GM19438 (cell line): ENCODE measurements around the gene SMAD3.
"Not testable (repeated sequence)": the region's sequence is repeated elsewhere in the genome, so short reads cannot be mapped to it uniquely, and the experiment has no call there.

Experiments used
- ATAC-seq: cut with Tn5 transposase; IDR thresholded peaks from one replicate; pipeline ENCODE4 v1.9.1; 2021; ENCODE audit warnings: low read depth; ENCODE audit not compliant: unreplicated experiment

Gene SMAD3

DNA sequence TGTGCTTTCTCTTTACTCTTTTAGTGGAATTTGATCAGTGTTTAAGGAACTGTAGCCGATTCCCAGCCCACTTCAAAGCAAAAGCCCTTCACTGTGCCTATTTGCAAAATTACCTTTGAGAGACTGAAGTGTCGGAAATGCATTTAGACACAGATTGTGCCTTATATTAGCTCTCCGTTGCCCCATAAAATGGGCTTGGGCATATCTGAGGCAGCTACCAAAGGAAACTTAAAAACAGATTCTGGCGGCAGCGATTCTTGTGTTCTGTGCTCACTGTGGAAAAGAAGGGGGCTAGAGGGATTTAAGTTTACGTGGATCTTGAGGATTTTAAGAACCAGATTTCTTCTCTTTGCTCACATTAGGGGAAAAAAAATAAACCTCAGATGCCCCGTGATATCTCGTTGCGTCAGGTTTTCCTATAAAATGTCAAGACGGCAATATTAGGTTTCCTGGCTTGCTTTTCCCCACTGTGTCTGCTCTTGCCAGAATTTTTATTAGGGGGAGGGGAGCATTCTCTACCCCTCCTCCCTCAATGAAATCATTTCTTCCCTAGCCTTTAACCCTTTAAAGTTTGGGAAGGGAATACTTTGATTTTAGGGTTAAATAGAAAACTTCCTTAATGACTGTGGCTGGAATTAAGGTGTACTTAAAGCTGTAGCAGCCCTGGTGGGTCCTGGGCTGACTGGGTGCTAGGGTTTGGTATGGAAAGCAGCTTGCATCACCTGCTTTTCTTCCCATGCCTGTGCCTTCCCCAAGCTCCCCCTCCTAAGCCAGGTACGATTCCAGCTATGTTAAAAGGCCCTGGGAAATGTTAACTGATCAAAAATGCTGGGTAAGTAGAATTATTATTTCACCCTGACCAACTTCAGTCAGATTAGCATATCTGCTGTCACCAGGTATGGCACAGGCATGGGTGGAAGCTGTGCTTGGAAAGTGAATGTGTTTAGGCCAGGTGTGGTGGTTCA lies 73.8 kb downstream of the SMAD3 start:
- no peak for ATAC-seq

- ATAC-seq: peak; percentile 69
Measured at GRCh38 chr15:67140078-67140833, 74.9 kb downstream of the SMAD3 start.

DNA sequence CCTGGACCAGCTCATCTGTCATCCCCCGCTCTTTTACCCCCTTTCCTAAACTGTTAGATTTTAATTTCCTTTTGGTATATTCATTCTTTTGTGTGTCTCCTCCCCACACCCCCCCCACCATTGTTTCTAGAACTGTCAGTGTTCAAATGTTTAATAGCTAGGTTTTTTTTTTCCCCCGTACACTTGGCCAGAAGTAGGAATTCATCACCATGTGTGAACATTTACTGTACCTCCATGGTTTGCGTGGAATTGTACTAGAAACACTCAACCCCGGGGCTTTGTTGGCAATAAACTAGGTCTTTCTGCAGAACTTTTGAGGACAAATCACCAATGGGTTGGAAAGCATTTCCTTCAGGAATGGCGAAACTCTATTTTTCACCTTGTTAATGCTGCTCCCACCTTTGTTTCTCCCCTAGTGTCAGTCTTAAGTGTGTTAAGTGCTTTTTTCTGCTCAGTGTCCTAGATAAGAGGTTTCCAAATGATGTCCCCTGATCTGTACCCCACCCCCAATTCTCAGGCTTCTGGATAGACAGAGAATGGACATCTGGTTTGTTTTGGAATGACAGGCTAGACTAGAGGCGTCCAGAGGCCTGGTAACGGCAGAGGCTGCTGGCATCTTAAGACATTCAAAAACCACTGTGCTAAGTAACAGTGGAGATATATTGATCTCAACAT lies 76.8 kb downstream of the SMAD3 start:
- ATAC-seq: no peak

DNA sequence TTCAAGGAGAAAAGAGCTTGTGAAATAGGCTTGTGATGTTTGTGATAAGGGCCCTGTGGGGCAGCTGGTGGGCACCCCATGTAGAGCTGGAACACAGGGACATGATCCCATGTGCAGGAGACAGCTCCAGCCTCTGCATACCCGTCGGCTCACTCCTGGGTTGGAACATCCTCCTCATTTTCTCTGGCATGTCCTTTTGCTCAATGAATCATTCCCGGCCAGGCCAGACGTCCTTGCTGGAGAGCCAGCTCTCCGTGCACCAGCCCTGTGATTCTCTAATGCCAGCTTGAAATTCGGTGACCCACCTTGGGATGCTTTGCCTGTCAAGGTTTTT lies 77.3 kb downstream of the SMAD3 start:
- ATAC-seq: no peak

DNA sequence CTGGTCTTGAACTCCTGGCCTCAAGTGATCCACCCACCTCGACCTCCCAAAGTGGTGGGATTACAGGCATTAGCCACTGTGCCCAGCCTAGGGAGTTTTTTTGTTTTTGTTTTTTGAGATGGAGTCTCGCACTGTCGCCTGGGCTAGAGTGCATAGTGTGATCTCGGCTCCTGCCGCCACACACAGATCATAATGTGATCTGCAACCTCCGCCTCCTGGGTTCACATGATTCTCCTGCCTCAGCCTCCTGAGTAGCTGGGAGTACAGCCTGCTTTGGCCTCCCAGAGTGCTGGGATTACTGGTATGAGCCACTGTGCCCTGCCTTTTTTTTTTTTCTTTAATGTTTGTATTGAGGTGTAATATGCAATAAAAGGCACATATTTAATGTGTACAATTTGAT lies 78.2 kb downstream of the SMAD3 start:
- ATAC-seq: no peak

- no peak for ATAC-seq
Measured at GRCh38 chr15:67144609-67145311, 79.4 kb downstream of the SMAD3 start.

DNA sequence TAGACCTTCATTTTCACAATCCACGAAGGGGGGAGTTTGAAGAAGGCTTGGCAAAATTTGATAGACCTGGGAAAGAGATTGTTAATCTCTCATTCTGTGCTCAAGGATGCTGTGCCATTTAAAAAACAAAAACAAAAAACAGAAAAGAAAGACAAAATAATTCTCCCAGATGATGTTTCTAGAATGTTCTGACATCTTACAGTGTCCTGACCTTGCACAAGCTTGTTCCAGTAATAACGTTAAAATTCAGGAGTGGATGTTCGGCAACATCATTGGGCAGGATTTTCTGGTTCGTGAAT lies 79.9 kb downstream of the SMAD3 start:
- no peak for ATAC-seq

GRCh38 chr15:67145710-67146109 lies 80.3 kb downstream of the SMAD3 start:
- no peak for ATAC-seq

DNA sequence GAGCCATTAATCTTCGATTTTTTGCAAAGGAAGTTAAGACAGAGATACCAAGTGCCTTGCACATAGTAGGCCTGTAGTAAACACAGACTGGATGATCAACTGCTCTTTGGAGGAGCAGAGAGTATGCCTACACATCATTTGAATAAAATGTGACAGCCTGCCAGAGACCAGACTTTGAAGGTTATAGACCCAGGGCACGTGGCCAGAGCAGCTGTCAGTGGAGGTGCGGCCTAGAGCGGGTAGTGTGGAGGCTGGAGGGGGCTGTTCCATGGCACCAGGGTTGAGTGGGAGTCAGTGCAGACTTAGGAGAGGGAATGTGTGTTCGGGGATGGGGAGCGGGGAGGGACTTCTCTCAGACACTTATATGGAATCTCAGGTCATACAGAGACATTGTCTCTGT lies 80.8 kb downstream of the SMAD3 start:
- ATAC-seq: no peak

GRCh38 chr15:67146875-67147381 lies 81.5 kb downstream of the SMAD3 start:
- no peak for ATAC-seq

GRCh38 chr15:67147396-67147949 lies 82.1 kb downstream of the SMAD3 start:
- no peak for ATAC-seq

- ATAC-seq: no peak
Measured at GRCh38 chr15:67148196-67148701, 82.8 kb downstream of the SMAD3 start.

DNA sequence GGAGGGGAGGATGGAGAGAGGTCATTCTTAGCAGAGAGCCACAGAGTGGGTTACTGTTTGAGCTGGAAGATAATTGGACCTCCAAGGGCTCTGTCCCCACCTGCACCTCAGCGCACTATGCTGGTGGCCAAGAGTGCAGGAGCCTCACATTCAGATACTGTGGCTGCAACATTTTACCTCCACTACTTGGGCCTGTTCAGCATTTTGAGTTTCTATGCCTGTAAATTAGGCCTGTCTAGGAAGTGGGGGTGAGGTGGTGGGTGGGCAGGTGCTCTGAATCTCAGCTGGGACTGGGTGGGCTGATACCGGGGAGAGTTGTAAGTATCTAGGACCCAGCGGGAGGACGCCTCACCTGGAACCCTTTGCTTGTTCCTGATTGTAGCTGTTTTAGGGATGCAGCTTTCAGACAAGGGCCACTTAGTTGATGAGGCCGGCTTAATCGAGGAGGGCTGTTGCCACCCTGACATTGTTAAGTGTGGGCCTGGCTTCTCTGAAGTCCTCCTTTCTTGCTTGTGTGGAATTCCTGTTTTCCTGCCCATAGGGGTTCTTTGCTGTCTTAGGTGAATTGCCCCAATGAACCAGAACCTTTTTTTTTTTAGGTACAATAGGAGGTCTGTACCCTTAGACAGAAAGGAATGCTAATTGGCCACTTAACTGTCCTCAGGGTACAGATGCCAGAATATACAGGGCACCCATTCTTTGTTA lies 83.8 kb downstream of the SMAD3 start:
- ATAC-seq: no peak

- ATAC-seq: no peak
Measured at GRCh38 chr15:67149773-67150022, 84.3 kb downstream of the SMAD3 start.

DNA sequence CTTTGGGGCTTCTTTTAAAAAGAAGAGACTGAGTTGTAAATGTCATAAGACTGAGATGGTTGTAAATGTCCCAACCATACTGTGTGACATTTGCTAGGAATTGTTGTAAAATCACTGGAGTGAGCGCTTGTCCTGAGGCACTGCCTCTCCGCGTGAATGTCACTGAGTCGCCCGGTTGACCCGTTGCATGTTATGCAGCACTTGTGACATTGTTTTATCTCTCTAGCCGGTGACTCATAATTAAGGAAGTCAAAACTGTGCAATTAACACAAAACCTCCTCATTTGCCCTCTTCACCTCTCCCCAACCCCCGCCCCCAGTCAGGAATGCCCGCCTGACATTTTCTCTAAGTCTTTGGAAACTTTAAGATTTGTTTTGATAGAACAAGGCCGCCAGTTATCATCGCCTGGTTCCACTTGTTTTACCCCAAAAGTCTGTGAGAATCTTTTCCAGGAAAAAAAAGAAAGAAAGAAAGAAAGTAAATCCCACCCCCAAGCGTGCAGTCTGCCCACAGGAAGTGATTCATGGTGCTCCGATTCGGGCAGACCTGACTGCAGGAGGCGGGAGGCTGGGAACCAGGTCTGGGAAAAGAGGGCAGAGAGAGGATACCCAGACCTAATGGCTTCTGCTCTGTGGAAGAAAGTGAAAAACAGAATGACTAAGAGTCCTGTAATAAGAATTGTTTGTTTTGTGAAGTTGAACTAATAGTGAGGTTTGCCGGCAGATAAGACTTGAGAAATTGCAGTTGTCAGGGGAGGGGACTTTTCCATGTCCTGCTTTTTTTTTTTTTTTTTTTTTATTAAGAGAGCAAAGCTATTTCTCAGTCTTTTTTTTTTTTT lies 84.8 kb downstream of the SMAD3 start:
- ATAC-seq: no peak

DNA sequence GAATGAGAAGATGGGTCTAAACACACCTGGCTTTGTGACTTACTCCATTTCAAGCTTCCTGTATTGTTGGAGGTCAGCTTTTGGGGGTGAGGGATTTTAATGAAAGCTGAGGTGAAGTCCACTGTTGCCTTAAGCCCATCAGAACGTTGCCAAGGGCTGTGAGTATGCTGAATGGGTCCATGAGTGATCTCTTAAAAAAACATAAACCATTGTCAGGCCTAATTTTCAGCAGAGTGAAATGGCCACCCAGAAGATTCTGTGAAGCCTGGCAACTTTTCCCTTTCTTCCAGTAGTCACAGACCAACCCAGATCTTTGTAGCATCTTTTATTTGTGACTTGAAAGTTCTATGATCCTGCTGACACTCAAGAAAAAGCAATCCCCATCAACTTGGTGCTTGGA lies 87.0 kb downstream of the SMAD3 start:
- ATAC-seq: no peak

- ATAC-seq: not testable (repeated sequence)
Measured at GRCh38 chr15:67153044-67153443, 87.6 kb downstream of the SMAD3 start.

DNA sequence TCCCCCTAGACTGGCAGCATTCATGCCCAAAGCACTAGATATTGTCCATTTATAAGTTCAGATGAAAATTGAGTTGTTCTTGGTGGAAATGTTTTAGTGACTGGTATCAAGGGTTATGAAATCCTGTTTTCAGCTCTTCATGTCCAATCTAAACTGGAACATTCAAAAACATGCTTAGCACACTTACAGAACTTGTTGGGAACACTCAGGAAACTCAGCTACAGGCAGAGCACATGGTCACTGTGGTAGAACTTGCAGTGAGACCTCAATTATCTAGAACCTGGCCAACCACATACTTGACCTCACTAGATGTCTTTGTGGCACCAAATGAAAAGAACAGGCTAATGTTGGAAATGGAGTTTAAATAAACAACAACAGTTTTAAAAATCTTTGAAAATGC lies 88.8 kb downstream of the SMAD3 start:
- ATAC-seq: no peak

GRCh38 chr15:67156426-67156825 lies 91.0 kb downstream of the SMAD3 start:
- ATAC-seq: no peak
